ENCODE results near the gene USP10.

DNA sequence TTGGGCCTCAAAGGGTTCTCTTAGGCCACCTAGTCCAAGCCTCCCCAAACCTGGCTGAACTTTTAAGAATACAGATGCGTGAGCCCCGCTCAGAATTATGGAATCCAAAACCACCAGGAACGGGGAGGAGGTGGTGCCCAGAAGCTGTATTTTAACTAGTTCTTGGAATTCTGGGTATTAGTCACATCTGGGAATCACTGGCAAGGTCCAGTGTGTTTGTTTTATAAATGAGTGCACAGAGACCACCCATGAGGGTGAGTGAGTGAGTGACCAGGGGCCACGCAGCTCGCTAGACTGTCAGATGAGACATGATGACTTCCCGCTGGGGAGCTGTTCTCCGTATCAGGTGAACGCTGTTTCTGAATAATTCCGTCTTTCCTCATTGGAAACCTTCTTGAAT, 37.3 kb upstream of the USP10 start:
- TF ChIP-seq, protein P1, sequence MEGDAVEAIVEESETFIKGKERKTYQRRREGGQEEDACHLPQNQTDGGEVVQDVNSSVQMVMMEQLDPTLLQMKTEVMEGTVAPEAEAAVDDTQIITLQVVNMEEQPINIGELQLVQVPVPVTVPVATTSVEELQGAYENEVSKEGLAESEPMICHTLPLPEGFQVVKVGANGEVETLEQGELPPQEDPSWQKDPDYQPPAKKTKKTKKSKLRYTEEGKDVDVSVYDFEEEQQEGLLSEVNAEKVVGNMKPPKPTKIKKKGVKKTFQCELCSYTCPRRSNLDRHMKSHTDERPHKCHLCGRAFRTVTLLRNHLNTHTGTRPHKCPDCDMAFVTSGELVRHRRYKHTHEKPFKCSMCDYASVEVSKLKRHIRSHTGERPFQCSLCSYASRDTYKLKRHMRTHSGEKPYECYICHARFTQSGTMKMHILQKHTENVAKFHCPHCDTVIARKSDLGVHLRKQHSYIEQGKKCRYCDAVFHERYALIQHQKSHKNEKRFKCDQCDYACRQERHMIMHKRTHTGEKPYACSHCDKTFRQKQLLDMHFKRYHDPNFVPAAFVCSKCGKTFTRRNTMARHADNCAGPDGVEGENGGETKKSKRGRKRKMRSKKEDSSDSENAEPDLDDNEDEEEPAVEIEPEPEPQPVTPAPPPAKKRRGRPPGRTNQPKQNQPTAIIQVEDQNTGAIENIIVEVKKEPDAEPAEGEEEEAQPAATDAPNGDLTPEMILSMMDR (IDR thresholded peaks at IDR 0.05) = no peak
- TF ChIP-seq MYC (IDR thresholded peaks at IDR 0.05; ENCODE audit: borderline replicate concordance, low read length) (no peak), POLR2AphosphoS2 (conservative IDR thresholded peaks at IDR 0.05; ENCODE audit: low read length) (no peak), POLR2A (IDR thresholded peaks at IDR 0.05; ENCODE audit: low read length) (no peak), NPAS2 (CRISPR knock-in tag; IDR thresholded peaks at IDR 0.05; ENCODE audit: borderline replicate concordance) (no peak), RFX5 (IDR thresholded peaks at IDR 0.05) (no peak), SREBF2 (IDR thresholded peaks at IDR 0.05) (no peak), BHLHE40 (IDR thresholded peaks at IDR 0.05; ENCODE audit: low read depth, low read length) (no peak)
- TF ChIP-seq, protein P2, sequence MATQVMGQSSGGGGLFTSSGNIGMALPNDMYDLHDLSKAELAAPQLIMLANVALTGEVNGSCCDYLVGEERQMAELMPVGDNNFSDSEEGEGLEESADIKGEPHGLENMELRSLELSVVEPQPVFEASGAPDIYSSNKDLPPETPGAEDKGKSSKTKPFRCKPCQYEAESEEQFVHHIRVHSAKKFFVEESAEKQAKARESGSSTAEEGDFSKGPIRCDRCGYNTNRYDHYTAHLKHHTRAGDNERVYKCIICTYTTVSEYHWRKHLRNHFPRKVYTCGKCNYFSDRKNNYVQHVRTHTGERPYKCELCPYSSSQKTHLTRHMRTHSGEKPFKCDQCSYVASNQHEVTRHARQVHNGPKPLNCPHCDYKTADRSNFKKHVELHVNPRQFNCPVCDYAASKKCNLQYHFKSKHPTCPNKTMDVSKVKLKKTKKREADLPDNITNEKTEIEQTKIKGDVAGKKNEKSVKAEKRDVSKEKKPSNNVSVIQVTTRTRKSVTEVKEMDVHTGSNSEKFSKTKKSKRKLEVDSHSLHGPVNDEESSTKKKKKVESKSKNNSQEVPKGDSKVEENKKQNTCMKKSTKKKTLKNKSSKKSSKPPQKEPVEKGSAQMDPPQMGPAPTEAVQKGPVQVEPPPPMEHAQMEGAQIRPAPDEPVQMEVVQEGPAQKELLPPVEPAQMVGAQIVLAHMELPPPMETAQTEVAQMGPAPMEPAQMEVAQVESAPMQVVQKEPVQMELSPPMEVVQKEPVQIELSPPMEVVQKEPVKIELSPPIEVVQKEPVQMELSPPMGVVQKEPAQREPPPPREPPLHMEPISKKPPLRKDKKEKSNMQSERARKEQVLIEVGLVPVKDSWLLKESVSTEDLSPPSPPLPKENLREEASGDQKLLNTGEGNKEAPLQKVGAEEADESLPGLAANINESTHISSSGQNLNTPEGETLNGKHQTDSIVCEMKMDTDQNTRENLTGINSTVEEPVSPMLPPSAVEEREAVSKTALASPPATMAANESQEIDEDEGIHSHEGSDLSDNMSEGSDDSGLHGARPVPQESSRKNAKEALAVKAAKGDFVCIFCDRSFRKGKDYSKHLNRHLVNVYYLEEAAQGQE (IDR thresholded peaks at IDR 0.05) = no peak
- TF ChIP-seq, protein P3, sequence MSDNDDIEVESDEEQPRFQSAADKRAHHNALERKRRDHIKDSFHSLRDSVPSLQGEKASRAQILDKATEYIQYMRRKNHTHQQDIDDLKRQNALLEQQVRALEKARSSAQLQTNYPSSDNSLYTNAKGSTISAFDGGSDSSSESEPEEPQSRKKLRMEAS (IDR thresholded peaks at IDR 0.05) = no peak
- TF ChIP-seq, protein P4, sequence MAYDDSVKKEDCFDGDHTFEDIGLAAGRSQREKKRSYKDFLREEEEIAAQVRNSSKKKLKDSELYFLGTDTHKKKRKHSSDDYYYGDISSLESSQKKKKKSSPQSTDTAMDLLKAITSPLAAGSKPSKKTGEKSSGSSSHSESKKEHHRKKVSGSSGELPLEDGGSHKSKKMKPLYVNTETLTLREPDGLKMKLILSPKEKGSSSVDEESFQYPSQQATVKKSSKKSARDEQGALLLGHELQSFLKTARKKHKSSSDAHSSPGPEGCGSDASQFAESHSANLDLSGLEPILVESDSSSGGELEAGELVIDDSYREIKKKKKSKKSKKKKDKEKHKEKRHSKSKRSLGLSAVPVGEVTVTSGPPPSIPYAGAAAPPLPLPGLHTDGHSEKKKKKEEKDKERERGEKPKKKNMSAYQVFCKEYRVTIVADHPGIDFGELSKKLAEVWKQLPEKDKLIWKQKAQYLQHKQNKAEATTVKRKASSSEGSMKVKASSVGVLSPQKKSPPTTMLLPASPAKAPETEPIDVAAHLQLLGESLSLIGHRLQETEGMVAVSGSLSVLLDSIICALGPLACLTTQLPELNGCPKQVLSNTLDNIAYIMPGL (CRISPR knock-in tag; IDR thresholded peaks at IDR 0.05; ENCODE audit: borderline replicate concordance) = no peak

Data from A549 (cell line).